Activated T-cell treated with anti-CD3 and anti-CD28 coated beads, Interleukin-2, amount 50 U/mL, for 48 hours (primary cell): ENCODE measurements around the gene MMEL1.
A peak's percentile ranks its signal among the peaks of the same experiment; 100 is the strongest.
"Not testable (repeated sequence)": the region's sequence is repeated elsewhere in the genome, so short reads cannot be mapped to it uniquely, and the experiment has no call there.

ENCODE experiments used
- DNase-seq, 2 experiments: peaks; one replicate each; pipeline ENCODE4 v3.0.0-alpha.2; 2020

Gene MMEL1

GRCh38 chr1:2628191-2628932 is 4.5 kb downstream of the MMEL1 start:
- no peak for DNase-seq

GRCh38 chr1:2627746-2628145 is 5.1 kb downstream of the MMEL1 start:
- DNase-seq = no peak

GRCh38 chr1:2625748-2626147 is 7.1 kb downstream of the MMEL1 start:
- DNase-seq = not testable (repeated sequence)

GRCh38 chr1:2625311-2625710 is 7.5 kb downstream of the MMEL1 start:
- no peak for DNase-seq

GRCh38 chr1:2624735-2625300 is 8.0 kb downstream of the MMEL1 start:
- DNase-seq = no peak

GRCh38 chr1:2623571-2624337 is 9.1 kb downstream of the MMEL1 start:
- no peak for DNase-seq

GRCh38 chr1:2617971-2618470 is 14.8 kb downstream of the MMEL1 start:
- DNase-seq = no peak

- DNase-seq = no peak
Observed at GRCh38 chr1:2614145-2614544, 18.7 kb downstream of the MMEL1 start.

- DNase-seq = no peak
Observed at GRCh38 chr1:2612591-2613365, 20.0 kb downstream of the MMEL1 start.

- no peak for DNase-seq
Observed at GRCh38 chr1:2611621-2612437, 21.0 kb downstream of the MMEL1 start.

- peak; percentile 52 to 60 for DNase-seq
Observed at GRCh38 chr1:2611031-2611501, 21.8 kb downstream of the MMEL1 start.

GRCh38 chr1:2610036-2610959 is 22.5 kb downstream of the MMEL1 start:
- DNase-seq = no peak

- no peak for DNase-seq
Observed at GRCh38 chr1:2609319-2610035, 23.3 kb downstream of the MMEL1 start.

GRCh38 chr1:2607641-2608091 is 25.1 kb downstream of the MMEL1 start:
- no peak for DNase-seq

GRCh38 chr1:2606881-2607621 is 25.8 kb downstream of the MMEL1 start:
- DNase-seq = no peak

GRCh38 chr1:2606396-2606880 is 26.4 kb downstream of the MMEL1 start:
- DNase-seq = no peak

GRCh38 chr1:2605509-2606395 is 27.1 kb downstream of the MMEL1 start:
- DNase-seq = peak in 1 of 2 experiments; percentile 5
